ENCODE data around the gene SMYD2.

DNA sequence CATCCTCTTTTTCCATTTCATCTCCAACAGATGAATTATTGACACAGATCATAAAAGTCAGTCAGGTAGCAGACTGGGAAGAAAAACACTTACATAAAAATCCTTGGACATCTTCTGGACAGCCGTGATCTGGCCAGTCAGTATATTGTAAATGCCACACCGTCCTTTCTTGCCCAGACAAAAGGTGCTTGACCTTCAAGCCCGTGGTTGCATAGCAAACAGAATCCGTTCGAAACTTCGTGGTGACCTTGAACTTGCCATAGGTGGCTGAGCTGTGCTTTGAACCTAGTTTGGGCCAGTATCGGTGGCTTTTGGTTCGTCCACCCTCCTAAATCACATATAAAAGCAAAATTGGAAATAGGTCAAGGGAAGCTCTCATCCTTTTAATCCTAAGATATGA, 88.4 kb downstream of the SMYD2 start:
- TF ChIP-seq, protein P1, sequence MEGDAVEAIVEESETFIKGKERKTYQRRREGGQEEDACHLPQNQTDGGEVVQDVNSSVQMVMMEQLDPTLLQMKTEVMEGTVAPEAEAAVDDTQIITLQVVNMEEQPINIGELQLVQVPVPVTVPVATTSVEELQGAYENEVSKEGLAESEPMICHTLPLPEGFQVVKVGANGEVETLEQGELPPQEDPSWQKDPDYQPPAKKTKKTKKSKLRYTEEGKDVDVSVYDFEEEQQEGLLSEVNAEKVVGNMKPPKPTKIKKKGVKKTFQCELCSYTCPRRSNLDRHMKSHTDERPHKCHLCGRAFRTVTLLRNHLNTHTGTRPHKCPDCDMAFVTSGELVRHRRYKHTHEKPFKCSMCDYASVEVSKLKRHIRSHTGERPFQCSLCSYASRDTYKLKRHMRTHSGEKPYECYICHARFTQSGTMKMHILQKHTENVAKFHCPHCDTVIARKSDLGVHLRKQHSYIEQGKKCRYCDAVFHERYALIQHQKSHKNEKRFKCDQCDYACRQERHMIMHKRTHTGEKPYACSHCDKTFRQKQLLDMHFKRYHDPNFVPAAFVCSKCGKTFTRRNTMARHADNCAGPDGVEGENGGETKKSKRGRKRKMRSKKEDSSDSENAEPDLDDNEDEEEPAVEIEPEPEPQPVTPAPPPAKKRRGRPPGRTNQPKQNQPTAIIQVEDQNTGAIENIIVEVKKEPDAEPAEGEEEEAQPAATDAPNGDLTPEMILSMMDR (IDR thresholded peaks at IDR 0.05) = no peak
- no peak for TF ChIP-seq POLR2AphosphoS5 (IDR thresholded peaks at IDR 0.05; ENCODE audit: insufficient read depth in 1 of 2, low read depth in 1 of 2)
